Measurements from ENCODE around the gene ENPP7. TPM values are rescaled to one million over a fixed set of nuclear protein-coding genes. Genes with fewer than 3 reads are reported as not detected.
A peak's percentile ranks its signal among the peaks of the same experiment; 100 is the strongest.

The ENPP7 gene
- total RNA-seq, 1 donor from 2014 or later = 2.9 TPM

DNA sequence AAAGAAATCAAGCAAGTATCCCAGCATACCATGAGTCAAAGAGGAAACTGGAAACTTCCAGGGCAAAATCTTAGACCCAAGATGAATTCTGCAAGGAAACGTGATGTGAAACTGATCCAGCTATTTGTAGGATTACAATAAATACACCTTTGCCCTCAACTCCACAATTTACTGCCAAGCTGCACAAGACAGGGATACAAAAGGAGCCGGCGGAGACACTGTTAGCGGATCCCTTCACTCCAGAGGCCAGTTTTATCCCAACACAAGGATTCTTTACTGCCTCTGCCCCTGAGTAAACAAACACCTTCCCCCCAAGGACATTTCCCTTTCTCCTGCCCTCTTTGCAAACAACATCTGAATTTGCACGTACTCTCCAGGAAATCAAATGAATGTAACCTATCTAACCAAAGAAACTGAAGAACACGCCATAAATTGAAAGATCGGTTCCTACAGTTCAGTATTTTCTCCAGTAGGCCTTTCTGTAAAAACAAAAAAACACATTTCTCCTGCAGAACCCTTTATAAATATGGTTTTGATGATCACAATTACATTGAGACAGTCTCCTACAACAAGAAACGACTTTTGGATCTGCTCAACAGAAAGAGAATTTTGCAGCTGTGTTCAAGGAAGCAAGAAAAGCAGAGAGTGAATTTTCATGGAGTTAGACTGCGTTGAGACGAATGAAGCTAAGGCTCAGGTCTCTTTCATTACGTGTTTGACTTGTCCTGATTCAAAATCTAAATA lies 45.8 kb downstream of the ENPP7 start:
- DNase-seq (ENCODE audit: low spot score) (no peak), ATAC-seq (no peak)

DNA sequence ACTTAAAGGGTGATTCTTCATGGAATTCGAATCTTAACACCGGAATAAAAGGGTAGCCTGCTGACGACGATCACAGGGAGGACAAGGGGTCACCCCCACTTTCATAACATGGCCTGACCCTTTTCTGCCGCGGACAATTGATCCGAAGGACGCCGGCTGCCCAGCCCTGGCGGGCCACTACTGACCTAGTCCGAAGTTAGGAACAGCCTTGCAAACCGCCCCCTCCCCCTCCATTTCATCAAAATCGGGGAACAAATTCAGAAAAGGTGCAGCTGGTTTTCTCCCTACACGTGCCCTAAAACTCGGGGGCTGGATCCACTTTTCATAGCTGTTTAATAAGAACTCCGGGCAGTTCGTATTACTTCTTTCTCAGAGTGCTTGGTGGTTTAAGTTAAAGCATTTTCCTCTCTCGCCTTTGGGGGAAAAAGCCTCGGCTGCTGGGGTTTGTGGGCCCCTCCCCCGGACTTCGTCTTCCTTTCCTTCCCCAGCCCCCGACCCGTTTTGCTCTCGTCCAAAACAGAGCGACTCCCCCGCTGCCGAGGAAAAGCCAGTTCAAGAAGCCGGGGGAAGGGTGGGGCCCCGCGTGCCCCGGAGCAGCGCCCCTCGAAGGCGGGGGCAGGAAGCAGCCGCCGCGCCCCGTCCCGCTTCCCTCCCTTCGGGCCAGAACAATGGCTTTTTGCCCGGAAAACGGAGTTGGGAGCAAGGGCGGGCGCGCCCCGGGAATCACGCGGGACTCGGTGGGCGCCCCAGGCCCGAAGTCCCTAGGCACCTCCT lies 46.6 kb downstream of the ENPP7 start:
- ATAC-seq (peak; percentile 56), DNase-seq (ENCODE audit: low spot score) (peak; percentile 65)

DNA sequence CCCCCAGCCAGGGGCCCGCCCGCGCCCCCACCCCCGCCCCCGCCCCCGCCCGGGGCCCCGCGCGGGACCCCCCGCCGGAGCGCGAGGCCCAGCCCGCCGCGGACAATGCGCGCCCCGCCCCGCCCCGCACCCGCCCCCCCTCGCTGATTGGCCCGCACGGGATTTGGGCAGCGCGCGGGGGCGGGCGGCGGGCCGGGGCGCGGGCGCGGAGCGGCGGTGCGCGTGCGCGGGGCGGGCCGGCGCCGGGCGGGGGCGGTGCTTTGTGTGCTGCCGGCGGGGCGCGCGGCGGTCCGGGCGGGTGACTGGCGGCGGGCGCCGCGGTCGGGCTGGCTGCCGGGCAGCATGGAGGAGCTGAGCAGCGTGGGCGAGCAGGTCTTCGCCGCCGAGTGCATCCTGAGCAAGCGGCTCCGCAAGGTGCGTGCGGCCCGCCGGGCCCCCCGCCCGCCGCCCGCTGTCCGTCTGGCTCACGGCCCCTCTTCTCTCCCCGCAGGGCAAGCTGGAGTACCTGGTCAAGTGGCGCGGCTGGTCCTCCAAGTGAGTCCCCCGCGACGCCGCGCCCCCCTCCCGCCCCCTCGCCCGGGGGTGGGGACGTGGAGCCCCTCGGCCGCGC lies 47.3 kb downstream of the ENPP7 start, which contains the start of gene CBX2:
Gene CBX2, plus strand, starts transcription at position 255 of the 610 bp plus-strand sequence. Its CDS starts 88 bp downstream, at position 343.
- peak; percentile 85 for DNase-seq (ENCODE audit: low spot score)
- peak; percentile 85 for ATAC-seq

DNA sequence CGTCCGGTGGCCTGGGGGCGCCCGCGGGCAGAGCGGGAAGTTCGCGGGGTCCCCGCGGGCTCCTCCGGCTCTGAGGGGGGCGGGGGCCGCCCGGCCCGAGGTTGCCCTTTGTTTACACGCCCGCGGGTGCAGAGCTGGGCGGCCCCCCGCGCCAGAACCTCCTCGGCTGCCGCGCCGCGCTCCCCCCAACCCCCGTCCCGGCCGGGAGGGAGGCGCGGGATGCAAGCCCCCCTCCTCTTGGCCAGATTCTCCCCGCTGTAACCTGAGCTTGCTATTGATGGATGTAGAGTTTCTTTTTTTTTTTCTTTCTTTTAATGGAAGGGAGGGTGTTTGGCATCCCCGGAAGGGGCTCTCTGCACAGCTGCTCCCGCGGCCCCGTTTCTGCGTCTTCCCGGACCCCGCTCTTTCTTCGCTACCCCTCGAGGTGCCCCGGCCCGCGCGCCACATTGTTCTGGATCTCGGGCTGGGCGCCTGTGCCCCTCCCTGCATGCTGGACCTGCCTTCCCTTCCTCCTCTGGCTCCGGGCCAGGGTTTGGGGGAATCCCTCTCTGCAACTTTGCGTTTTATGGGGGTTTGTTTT lies 47.9 kb downstream of the ENPP7 start:
- no peak for ATAC-seq
- DNase-seq (ENCODE audit: low spot score) = no peak

DNA sequence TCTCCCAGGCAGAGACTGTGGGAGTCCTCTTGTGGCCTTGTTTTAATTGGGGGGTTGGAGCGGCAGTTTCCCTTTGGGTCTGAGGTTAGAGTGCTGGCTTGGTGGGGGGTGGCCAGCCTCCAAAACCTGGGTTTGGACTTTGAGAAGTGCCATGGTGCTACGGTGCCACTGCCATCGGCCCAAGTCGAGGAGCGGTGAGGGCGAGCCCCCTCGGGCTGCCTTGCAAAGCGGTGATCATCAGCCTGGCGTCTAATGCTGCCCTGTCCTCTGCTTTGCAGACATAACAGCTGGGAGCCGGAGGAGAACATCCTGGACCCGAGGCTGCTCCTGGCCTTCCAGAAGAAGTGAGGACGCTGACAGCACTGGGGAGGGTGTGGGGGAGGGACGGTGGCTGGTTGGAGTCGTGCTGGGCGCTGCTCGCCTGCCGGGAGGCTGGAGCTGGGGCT lies 48.4 kb downstream of the ENPP7 start:
- ATAC-seq (no peak), DNase-seq (ENCODE audit: low spot score) (no peak)

DNA sequence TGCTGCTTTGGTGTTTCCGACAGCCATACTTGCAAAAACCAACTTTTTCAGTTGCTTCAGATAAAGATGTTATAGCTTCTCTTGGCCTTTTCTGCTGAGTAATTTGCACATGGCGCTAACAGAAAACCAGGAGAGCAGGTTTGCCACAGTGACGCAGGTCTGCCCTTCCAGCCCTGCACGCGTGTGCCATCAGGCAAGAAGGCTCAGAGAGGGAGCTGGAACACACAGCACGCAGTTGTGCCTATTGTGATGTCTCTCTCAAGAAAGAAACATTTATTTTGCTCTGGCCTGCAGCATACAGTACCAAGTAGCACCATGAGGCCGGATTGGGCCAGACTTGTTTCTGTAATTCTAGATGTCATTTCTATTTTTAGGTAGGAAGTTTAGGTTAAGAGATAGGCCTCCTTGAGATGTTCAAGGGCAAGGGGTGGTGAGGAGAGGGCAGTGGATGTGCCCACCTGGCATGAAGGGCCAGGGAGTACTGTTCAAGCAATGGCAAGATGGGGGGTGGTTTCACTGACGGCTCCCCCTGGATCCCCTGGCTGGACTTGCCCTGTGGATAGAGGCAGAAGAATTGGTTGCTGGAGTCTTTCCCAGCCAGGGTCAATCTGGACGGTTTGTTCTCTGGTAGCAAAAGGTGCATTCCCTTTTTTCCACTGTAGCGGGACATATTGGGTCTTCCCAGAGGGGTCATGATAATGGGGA lies 49.1 kb downstream of the ENPP7 start:
- ATAC-seq (no peak), DNase-seq (ENCODE audit: low spot score) (no peak)

DNA sequence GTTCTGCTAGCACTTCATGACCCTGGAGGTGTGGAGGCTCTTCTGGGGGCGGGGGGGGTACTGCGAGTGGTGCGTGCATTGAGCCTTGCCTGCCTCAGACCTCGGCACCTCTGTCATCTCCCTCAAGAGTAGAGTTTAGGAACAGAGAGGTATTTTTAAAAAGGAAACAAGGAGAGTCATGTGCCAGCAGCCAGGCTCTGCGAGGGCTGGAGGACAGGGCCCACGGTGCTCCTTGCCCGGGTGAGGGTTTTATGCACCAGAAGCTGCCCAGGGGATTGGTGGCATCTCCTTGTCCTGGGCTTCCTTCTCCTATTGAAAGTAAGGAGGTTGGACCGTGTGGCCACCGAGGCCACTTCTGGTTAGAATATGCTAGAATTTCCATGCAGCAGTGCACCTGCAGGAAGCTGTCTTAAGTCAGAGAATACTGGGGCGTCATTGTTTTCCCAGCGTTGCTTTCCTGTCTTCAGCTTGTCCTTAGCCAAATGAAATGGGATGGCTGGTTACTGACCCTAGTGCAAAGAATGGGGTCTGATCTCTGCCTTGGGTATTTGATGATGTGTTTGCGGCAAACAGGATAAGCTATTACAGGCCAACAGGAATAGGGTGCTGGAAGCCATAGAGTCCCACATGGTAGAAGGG lies 50.4 kb downstream of the ENPP7 start:
- DNase-seq (ENCODE audit: low spot score) = no peak

DNA sequence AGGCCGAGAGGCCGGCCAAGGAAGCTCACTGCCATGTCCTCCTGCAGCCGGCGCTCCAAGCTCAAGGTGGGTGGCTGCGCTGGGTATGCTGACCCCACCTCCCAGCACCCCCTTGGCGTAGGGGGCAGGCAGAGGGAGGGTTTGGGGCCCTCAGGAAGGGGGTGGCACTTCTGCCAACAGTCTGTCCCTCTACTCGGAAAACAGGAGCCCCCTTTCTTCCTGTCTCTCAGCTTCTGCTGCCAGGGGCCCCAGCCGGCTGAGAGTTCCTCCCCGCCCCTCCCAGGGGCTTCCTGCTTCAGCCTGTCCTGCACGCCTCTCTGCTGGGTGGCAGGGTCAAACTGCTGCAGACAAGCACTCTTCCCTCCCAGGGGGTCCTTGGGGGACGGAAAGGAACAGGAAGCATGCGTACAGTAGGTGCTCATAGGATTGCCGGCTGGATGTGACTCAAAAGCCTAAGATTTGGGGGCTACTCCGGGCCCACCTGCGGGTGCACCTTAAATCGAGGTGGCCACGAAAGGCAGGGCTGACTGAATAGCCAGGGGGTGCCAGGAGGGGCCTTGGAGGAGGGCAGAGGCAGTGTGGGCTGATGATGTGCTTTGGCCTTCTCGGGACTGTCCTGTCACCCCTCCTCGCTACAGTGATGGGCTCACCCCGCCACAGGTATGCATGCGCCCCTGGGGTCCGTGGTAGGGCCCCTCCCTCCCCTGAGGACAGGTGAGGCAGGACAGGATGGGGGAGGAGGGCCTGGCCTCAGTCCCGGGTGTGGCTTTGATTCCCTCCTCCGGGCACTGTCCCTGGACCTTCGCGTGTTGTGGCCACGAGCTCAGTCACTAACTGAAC lies 51.2 kb downstream of the ENPP7 start:
- ATAC-seq = no peak
- DNase-seq (ENCODE audit: low spot score) = no peak

More for the DNA sequence above, 50.4 kb downstream of the ENPP7 start:
- ATAC-seq = no peak

DNA sequence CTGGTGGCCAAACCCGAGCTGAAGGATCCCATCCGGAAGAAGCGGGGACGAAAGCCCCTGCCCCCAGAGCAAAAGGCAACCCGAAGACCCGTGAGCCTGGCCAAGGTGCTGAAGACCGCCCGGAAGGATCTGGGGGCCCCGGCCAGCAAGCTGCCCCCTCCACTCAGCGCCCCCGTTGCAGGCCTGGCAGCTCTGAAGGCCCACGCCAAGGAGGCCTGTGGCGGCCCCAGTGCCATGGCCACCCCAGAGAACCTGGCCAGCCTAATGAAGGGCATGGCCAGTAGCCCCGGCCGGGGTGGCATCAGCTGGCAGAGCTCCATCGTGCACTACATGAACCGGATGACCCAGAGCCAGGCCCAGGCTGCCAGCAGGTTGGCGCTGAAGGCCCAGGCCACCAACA lies 53.1 kb downstream of the ENPP7 start:
- DNase-seq (ENCODE audit: low spot score) = no peak

DNA sequence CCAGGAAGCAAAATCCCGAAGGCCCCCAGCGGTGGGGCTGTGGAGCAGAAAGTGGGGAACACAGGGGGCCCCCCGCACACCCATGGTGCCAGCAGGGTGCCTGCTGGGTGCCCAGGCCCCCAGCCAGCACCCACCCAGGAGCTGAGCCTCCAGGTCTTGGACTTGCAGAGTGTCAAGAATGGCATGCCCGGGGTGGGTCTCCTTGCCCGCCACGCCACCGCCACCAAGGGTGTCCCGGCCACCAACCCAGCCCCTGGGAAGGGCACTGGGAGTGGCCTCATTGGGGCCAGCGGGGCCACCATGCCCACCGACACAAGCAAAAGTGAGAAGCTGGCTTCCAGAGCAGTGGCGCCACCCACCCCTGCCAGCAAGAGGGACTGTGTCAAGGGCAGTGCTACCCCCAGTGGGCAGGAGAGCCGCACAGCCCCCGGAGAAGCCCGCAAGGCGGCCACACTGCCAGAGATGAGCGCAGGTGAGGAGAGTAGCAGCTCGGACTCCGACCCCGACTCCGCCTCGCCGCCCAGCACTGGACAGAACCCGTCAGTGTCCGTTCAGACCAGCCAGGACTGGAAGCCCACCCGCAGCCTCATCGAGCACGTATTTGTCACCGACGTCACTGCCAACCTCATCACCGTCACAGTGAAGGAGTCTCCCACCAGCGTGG lies 53.7 kb downstream of the ENPP7 start:
- no peak for DNase-seq (ENCODE audit: low spot score)
- ATAC-seq = no peak

More for the DNA sequence above, 53.1 kb downstream of the ENPP7 start:
- no peak for ATAC-seq

DNA sequence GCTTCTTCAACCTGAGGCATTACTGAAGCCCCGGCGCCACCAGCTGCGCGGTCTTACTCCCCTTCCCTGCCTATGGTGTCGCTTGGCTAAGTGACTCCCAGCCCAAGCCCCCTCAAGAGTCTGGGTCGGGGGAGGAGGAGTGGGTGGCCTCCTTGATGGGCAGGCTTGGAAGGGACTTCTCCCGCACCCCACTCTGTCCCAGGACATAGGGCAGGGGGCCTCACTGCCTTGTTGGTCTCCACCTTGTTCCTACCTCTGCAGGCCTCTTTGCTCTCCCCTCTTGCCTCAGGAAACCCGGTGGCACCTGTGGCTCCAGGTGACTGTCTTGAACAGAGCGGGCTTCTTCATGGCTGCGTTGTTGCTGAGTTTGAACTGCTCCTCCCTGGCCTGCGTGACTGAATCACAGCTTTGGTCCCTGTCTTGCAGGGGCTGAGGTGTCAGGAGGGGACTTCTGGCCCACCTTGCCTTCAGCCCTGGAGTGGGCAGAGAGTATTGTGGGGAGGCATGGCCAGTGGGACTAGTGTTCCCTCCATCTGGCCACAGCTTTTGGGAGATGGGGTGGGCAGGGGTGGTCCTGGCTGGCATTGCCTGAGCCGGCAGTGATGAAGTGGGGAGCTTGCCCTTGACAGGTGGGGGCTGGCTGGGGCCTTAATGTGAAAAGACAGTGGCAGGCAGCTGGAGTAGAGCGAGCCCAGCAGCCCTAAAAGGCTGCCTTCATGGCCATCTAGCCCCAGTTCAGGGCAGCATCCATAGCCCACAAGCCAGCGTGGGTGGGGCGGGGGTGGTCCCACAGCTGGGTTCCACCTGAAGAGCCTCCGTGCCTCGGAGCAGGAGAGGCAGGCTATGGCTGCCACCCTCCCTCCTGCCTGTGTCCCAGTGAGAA lies 54.5 kb downstream of the ENPP7 start:
- no peak for ATAC-seq

DNA sequence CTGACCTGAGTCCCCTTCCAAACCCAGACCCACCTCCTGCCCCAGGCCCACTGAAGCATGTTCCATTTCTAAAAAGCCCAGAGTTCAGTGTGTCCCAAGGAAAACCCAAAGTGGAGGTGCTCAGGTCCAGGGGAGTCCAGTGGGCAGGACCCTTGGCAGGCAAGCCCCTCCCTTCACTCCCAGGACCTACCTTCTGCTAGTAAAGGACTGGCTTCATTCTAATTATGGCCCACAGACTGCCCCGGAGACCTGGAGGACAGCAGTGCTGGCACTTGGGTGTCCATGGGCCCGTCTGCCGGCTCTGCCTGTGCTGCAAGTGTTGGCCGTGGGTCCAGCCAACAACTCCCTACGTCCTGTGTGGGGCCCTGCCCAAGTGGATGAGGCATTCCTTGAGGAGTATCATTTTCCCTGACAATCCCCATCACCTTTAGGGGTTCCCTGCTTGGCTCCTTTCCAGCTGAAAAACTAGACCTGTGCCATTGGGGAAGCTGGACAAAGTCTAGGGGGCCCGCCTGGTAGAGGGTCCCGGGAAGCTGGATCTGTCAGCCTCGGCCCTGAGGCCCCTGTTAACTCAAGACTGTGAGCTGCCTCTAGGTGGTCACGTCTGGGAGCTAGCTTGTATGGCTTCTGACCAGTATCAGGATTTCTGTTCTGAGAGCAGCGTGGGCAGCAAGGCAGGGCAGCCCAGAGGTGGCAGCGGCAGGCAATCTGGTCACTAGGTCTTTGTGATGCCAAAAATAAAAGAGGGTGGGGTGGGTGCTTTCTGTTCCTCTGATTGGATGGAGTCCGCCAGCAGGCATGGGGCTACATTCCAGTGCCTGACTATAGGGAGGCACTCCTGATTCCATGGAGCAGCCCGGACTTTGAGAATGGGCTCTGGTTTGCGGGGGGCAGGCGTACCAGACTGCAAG lies 55.4 kb downstream of the ENPP7 start:
- ATAC-seq (no peak), DNase-seq (ENCODE audit: low spot score) (no peak)

More for the DNA sequence above, 54.5 kb downstream of the ENPP7 start:
- DNase-seq (ENCODE audit: low spot score) = no peak

DNA sequence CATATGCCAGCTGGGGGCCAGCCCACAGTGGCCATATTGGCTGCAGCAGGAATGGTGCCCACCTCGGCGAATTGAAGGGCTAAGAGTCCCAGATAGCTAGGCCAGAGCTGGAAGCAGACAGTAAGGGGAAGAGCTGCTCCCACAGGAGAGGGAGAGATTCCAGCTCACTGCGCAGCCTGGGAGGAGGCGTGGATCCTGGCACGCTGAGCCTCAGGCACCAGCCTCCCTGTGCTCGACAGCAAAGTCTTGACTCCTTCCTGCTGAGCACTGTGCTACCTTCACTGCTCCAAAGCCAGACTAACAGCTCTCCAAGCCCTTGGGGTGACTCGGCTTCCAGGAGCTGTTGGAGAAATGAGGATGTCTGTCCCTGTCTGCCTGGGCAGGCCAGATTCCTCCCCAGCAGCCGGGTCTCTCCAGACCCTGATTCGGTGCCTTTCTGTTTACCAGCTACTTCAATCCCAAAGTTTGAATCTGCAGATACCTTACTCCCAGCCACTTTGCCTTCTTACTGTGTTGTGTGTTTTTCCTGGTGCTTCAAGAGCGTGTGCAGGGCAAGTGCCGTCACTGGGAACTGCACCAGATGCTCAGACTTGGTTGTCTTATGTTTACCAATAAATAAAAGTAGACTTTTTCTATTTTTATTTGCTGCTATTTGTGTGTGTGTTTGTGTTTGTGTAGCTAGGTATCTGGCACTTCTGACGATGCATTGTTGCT lies 56.3 kb downstream of the ENPP7 start:
- ATAC-seq = no peak
- no peak for DNase-seq (ENCODE audit: low spot score)

DNA sequence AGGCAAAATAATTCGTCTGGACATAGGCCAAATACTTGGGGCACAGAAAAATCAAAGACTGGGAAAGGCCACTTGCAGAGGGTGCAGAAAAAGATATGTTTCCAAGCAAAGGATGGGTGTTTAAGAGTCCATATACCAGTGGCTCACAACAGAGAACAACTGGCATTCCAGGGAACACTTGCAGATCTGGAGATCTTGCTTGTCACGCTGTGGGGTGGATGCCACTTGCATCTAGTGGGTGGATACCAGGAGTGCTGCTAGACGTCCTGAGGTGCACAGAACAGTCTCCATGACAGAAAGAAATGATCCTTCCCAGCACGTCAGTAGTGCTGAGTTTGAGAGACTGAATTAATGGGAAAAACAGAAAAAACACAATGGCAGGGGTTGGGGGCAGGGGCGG lies 57.7 kb downstream of the ENPP7 start:
- ATAC-seq (no peak), DNase-seq (ENCODE audit: low spot score) (no peak)

DNA sequence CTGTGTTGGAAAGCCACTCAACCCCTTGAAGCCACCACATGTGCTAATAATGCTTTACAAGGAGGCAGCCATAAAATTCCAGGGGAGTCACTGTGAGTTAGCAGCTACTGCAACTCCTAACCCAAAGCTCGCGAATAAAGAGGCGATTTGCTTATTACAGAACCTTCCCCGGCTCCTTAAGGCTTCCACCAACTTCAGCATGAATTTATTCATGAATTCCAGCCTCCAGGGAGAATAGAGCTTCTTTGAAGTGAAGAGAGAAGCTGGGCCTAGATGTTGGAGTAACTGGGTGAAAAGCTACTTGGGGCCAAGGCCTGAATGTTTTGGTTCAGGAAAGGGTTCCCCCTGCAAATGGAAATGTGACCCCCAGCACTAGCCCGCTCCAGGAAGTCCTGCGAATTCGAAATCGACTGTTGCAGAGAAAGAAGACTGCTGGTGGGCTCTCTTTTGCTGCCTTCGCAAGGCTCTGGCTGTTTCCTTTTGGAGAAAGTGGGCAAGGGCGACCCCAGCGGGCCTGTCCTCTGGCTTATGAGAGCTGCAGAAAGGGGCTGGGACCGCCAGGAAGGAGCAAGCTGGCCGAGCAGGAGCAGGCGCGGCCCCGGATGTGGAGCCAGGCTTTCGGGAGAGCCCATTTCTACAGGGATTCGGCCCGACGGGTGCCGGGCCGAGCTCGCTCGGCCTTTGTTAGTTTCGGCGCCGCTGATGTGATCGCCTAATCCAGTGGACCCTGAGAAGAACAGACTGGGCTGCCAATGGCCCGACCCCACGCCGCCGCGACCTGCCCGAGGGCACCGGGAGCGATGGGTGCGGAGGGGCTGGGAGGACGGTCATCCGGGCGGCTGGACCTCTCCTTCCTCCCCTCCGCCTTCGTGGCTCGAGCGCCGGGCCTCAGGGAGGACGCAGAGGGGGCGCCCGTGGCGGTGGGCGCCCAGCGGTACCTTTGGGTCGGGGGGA lies 58.5 kb downstream of the ENPP7 start:
- peak; percentile 44 for DNase-seq (ENCODE audit: low spot score)
- ATAC-seq = peak; percentile 6

All from left lobe of liver (tissue), 2 donors.